AG04450 (cell line): Measurements from ENCODE around the gene ADORA2A. TPM values are rescaled to one million over a fixed set of nuclear protein-coding genes. Genes with fewer than 3 reads are reported as not detected.

ENCODE experiments used
- CTCF ChIA-PET: fragments of 300-600, 350-600 bp; formaldehyde crosslinking; extraction: SDS; loops from one replicate; lab custom pipeline; 2022; ENCODE audit warnings: antibody characterized with exemption, inconsistent platforms; lab: Charles Lee
- POLR2A ChIA-PET: fragments of 350-600 bp; formaldehyde crosslinking; extraction: SDS; loops from one replicate; lab custom pipeline; 2021; ENCODE audit warnings: antibody characterized with exemption, inconsistent platforms; lab: Yijun Ruan, JAX
- DNase-seq: peaks from one replicate; pipeline ENCODE4 v3.0.0-alpha.2; 2011; ENCODE audit warnings: low read depth, low spot score
- H3K27ac ChIP-seq: one replicate; pipeline ENCODE4 v1.5.1; 2012; ENCODE audit warnings: low read depth, low read length, control low read depth
- H3K27me3 ChIP-seq: one replicate; pipeline ENCODE4 v1.6.0; 2012; ENCODE audit warnings: low read length; ENCODE audit not compliant: control insufficient read depth, insufficient read depth
- H3K4me3 ChIP-seq: 2 replicates; pipeline ENCODE4 v1.5.1; 2011; ENCODE audit warnings: mild to moderate bottlenecking, low read depth, low read length, control low read depth
- H3K9me3 ChIP-seq: 2 replicates; pipeline ENCODE4 v1.5.1; 2012; ENCODE audit warnings: low read length; ENCODE audit not compliant: control insufficient read depth, insufficient read depth
- polyA plus RNA-seq: library from polyadenylated mRNA; depleted of rRNA; stranded (reverse); fragments of >200 nt; gene quantifications from 2 replicates; pipeline ENCODE4 v1.2.3, GENCODE V29; 2011
- TF ChIP-seq, protein P1 (sequence below): IDR thresholded peaks from 2 replicates; pipeline ENCODE4 v1.5.1; 2011; ENCODE audit warnings: low read depth, low read length, control low read depth, inconsistent platforms

The ADORA2A gene
- polyA plus RNA-seq, 1 experiment, result 0.19 TPM

DNA sequence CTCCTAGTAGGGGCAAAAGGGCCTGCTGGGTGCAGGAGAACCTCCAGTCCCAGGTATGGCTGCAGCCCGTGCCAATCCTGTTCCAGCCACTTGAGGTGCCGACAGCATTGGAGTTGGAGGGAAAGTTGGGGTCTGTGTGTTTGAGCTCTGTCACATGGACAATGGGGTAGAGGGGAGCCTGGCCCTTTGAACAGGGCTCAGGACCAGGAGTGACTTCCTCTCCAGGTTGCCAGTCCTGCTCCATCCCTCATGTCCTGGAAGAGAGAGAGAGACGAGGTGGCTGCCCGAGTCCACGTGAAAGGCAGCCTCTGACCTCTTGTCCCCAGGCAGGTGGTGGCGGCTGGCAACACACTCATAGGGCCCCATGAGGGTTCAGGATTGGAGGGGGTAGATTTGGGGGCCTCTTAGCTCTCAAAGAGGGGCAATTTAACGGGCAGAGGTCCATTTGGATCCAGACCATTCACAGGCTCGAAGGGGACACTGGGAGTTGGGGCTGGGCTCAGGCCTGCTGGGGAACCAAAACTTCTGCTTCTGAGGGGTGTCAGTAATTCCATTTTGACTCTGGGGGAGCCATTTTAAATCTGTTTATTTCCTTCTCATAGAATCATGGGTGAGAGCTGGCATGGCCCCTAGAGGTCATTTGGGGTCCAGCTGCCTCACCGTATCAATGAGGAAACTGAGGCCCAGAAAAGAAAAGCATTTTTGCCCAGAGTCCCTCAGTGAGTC is 4.1 kb downstream of the ADORA2A start:
- H3K27me3 ChIP-seq, result peaks cover 15% of the 10 kb centered on the region
- ChIA-PET CTCF (interaction anchor here (2.3 kb wide), 1 partner anchor 71 kb away, joined by 5 read pairs; no protein-coding TSS in a partner anchor), POLR2A (interaction anchor here (0.6 kb wide), 1 partner anchor 64 kb away, joined by 5 read pairs; no protein-coding TSS in a partner anchor)
- H3K4me3 ChIP-seq, result no peak overlapping the region
- peaks cover 3% of the 10 kb centered on the region; the same call in 1 of the 2 replicates for H3K9me3 ChIP-seq
- no peak for DNase-seq
- H3K27ac ChIP-seq, result no peak overlapping the region
- TF ChIP-seq, protein P1, sequence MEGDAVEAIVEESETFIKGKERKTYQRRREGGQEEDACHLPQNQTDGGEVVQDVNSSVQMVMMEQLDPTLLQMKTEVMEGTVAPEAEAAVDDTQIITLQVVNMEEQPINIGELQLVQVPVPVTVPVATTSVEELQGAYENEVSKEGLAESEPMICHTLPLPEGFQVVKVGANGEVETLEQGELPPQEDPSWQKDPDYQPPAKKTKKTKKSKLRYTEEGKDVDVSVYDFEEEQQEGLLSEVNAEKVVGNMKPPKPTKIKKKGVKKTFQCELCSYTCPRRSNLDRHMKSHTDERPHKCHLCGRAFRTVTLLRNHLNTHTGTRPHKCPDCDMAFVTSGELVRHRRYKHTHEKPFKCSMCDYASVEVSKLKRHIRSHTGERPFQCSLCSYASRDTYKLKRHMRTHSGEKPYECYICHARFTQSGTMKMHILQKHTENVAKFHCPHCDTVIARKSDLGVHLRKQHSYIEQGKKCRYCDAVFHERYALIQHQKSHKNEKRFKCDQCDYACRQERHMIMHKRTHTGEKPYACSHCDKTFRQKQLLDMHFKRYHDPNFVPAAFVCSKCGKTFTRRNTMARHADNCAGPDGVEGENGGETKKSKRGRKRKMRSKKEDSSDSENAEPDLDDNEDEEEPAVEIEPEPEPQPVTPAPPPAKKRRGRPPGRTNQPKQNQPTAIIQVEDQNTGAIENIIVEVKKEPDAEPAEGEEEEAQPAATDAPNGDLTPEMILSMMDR, result no peak

DNA sequence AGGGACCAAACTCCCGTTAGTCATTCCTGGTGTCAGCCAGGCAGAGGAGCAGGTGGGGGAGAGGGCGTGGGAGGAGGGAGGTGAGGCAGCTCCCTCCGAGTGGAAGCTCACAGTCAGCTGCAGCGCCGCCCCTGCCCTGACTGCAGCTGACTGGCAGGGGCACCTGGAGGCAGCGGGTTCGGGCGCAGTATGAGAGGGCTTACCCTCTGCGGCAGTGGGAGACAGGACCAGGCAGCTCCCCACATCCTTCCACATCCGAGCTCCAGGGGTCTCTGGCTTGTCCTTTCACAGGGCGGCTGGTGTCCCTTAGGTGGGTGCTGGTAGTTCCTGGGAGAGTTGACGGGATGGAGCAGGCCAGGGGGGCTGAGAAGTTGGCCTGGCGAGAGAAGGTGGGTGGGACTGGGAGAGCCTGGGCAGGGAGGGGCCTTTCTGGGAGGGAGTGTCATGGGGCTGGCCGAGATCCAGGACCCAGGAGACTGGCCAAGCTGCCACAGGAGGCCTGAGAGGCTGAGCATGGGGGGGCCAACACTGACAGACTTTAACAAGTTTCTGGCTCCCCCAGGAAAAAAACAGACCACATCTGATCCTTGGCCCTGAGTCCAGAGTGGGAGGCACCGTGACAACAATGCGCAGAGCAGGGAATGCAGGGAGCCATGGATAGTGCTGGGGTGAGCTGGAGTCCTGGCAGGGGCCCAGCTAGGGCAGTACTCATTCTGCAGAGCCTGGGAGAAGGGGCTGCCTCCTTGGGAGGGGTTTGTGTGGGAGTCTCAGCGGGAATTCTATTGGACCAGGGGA is 4.9 kb downstream of the ADORA2A start:
- peaks cover 8% of the 10 kb centered on the region for H3K27me3 ChIP-seq
- H3K4me3 ChIP-seq, result no peak overlapping the region
- peaks cover 3% of the 10 kb centered on the region; the same call in 1 of the 2 replicates for H3K9me3 ChIP-seq
- no peak overlapping the region for H3K27ac ChIP-seq
- TF ChIP-seq, protein P1, result no peak
- ChIA-PET CTCF (interaction anchor here (2.3 kb wide), 1 partner anchor 71 kb away, joined by 5 read pairs; no protein-coding TSS in a partner anchor), POLR2A (no interaction called here)
- DNase-seq, result no peak

DNA sequence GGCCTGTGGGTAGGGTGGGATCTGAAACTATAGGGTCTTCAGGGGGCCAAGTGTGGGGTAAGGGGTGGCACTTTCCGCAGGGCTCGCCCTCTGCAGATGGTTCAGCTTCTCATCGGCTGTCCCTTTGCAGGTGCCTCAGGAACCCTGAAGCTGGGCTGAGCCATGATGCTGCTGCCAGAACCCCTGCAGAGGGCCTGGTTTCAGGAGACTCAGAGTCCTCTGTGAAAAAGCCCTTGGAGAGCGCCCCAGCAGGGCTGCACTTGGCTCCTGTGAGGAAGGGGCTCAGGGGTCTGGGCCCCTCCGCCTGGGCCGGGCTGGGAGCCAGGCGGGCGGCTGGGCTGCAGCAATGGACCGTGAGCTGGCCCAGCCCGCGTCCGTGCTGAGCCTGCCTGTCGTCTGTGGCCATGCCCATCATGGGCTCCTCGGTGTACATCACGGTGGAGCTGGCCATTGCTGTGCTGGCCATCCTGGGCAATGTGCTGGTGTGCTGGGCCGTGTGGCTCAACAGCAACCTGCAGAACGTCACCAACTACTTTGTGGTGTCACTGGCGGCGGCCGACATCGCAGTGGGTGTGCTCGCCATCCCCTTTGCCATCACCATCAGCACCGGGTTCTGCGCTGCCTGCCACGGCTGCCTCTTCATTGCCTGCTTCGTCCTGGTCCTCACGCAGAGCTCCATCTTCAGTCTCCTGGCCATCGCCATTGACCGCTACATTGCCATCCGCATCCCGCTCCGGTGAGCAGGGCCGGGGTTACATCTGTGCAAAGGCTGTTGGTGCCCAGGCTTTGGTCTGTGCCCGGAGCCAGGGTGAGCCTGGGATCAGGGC is 5.8 kb downstream of the ADORA2A start:
- Histone ChIP-seq H3K9me3 (peaks cover 3% of the 10 kb centered on the region; the same call in 1 of the 2 replicates), H3K27me3 (no peaks in the 10 kb centered on the region), H3K4me3 (no peak overlapping the region), H3K27ac (no peak overlapping the region)
- no peak for DNase-seq
- ChIA-PET POLR2A (no interaction called here), CTCF (interaction anchor here (2.3 kb wide), 1 partner anchor 70 kb away, joined by 5 read pairs; no protein-coding TSS in a partner anchor)
- TF ChIP-seq, protein P1, result no peak

DNA sequence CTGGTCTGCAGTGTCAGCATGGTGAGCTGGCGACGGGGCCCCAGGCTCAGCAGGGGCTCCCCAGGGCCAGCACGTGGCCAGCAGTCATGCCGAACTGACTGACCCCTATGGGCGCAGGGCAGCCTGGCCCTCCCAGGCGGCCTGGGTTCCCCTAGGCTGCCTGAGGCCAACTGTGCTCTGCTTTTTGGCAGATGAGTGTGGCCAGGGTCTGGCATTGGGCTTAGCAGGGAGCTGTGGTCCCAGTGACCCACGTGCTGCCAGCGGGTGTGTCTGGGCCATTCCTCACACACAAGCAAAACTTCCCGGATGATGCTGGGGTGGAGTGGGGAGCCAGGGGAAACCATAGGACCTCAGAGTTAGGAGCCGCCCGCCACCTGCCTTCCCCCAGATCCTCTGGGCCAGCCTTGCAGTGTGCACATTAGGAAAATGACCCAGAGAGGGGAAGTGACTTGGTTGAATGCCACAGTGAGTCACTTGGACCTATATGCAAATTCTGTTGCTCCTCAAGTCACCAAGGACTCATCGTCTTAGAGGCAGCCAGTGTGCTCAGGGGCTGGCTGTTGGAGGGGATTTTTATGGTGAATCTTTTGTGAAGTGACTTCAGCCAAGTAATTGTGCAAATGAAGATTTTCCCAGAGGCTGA is 6.5 kb downstream of the ADORA2A start:
- Histone ChIP-seq H3K27ac (no peak overlapping the region), H3K27me3 (no peaks in the 10 kb centered on the region), H3K4me3 (no peak overlapping the region), H3K9me3 (peaks cover 3% of the 10 kb centered on the region; the same call in 1 of the 2 replicates)
- CTCF ChIA-PET, result no interaction called here
- TF ChIP-seq, protein P1, result no peak
- POLR2A ChIA-PET, result no interaction called here
- no peak for DNase-seq
